Measurements from ENCODE around the gene MAPT. TPM values are rescaled to one million over a fixed set of nuclear protein-coding genes. Genes with fewer than 3 reads are reported as not detected.

Gene MAPT
- polyA plus RNA-seq, 3 donors: 0.04 TPM; not detected in 2

GRCh38 chr17:45960311-45960710 lies 66.0 kb downstream of the MAPT start:
- H3K27me3 Mint-ChIP-seq (ENCODE audit: low read depth in 3 of 3): peaks cover 4 to 7% (median 5%) of the 10 kb centered on the region in 3 donors
- intact Hi-C loops (cut with micrococcal nuclease): no loop called here

GRCh38 chr17:45961206-45961605 lies 66.9 kb downstream of the MAPT start:
- peaks cover 0 to 2% (median 0%) of the 10 kb centered on the region in 7 donors for H3K9me3 Mint-ChIP-seq
- Histone ChIP-seq H3K9ac (ENCODE audit: insufficient read depth, low read length, poor library complexity, severe bottlenecking) (no peak overlapping the region), H4K20me1 (ENCODE audit: insufficient read depth, low read length) (no peaks in the 10 kb centered on the region), H3K27me3 (ENCODE audit: control insufficient read depth in 2 of 2, insufficient read depth in 2 of 2, low read length in 2 of 2) (no peaks in the 10 kb centered on the region), H3K79me2 (ENCODE audit: insufficient read depth, low read length) (no peaks in the 10 kb centered on the region), H2AFZ (ENCODE audit: insufficient read depth, low read depth, low read length, poor library complexity, severe bottlenecking) (no peak overlapping the region), H3K4me2 (replicated peaks; ENCODE audit: extremely low read depth, low read length, poor library complexity, severe bottlenecking) (no peak overlapping the region), H3K9me3 (replicated peaks in 1 of 2; ENCODE audit: control insufficient read depth in 1 of 2, insufficient read depth in 1 of 2, low read length in 2 of 2) (no peaks in the 10 kb centered on the region), H3K4me1 (ENCODE audit: control insufficient read depth in 1 of 2, insufficient read depth in 2 of 2, low read length in 2 of 2) (no peaks in the 10 kb centered on the region), H3K36me3 (replicated peaks in 1 of 2; ENCODE audit: control insufficient read depth in 1 of 2, insufficient read depth in 2 of 2, low read length in 2 of 2) (no peaks in the 10 kb centered on the region), H3K27ac (ENCODE audit: low read depth in 1 of 2, low read length in 2 of 2) (no peak overlapping the region), H3K4me3 (replicated peaks in 1 of 3; ENCODE audit: low read depth in 2 of 3, low read length in 3 of 3) (no peak overlapping the region)
- H3K27ac Mint-ChIP-seq: no peak overlapping the region
- WGBS (ENCODE audit: insufficient coverage): 92% methylated on average over 6 of the region's 6 CpGs
- no peaks in the 10 kb centered on the region for H3K36me3 Mint-ChIP-seq
- H3K4me1 Mint-ChIP-seq: no peaks in the 10 kb centered on the region
- TF ChIP-seq CTCF (IDR thresholded peaks at IDR 0.05): no peak
- H3K27me3 Mint-ChIP-seq (ENCODE audit: low read depth in 3 of 3): peaks cover 4 to 11% (median 10%) of the 10 kb centered on the region in 3 donors
- DNase-seq: no peak
- no peak overlapping the region for H3K4me3 Mint-ChIP-seq
- intact Hi-C loops (cut with micrococcal nuclease): no loop called here

More at GRCh38 chr17:45960311-45960710, 66.0 kb downstream of the MAPT start:
- H2AFZ ChIP-seq (ENCODE audit: insufficient read depth, low read depth, low read length, poor library complexity, severe bottlenecking): no peak overlapping the region
- no peaks in the 10 kb centered on the region for H3K9me3 ChIP-seq (replicated peaks in 1 of 2; ENCODE audit: control insufficient read depth in 1 of 2, insufficient read depth in 1 of 2, low read length in 2 of 2)
- no peak overlapping the region for H3K4me3 ChIP-seq (replicated peaks in 1 of 3; ENCODE audit: low read depth in 2 of 3, low read length in 3 of 3)
- H3K27me3 ChIP-seq (ENCODE audit: control insufficient read depth in 2 of 2, insufficient read depth in 2 of 2, low read length in 2 of 2): no peaks in the 10 kb centered on the region
- H3K9ac ChIP-seq (ENCODE audit: insufficient read depth, low read length, poor library complexity, severe bottlenecking): no peak overlapping the region
- H3K27ac Mint-ChIP-seq: no peak overlapping the region
- H3K79me2 ChIP-seq (ENCODE audit: insufficient read depth, low read length): no peaks in the 10 kb centered on the region
- 100% methylated on average over 1 of the region's 4 CpGs for WGBS (ENCODE audit: insufficient coverage)
- no peak for DNase-seq
- H3K27ac ChIP-seq (ENCODE audit: low read depth in 1 of 2, low read length in 2 of 2): no peak overlapping the region
- no peak overlapping the region for H3K4me3 Mint-ChIP-seq
- peaks cover 0 to 2% (median 0%) of the 10 kb centered on the region in 7 donors for H3K9me3 Mint-ChIP-seq
- no peak overlapping the region for H3K4me2 ChIP-seq (replicated peaks; ENCODE audit: extremely low read depth, low read length, poor library complexity, severe bottlenecking)
- no peaks in the 10 kb centered on the region for H3K36me3 Mint-ChIP-seq
- H4K20me1 ChIP-seq (ENCODE audit: insufficient read depth, low read length): no peaks in the 10 kb centered on the region
- H3K4me1 Mint-ChIP-seq: no peaks in the 10 kb centered on the region
- no peak for TF ChIP-seq CTCF (IDR thresholded peaks at IDR 0.05)
- no peaks in the 10 kb centered on the region for H3K36me3 ChIP-seq (replicated peaks in 1 of 2; ENCODE audit: control insufficient read depth in 1 of 2, insufficient read depth in 2 of 2, low read length in 2 of 2)
- H3K4me1 ChIP-seq (ENCODE audit: control insufficient read depth in 1 of 2, insufficient read depth in 2 of 2, low read length in 2 of 2): no peaks in the 10 kb centered on the region
